Esophagus mucosa (tissue), 1 donor: ENCODE data around the gene ACCSL. TPM values are rescaled to one million over a fixed set of nuclear protein-coding genes. Genes with fewer than 3 reads are reported as not detected.

Experiments
- ATAC-seq: fragments of 200-7000 bp; cut with Tn5 transposase; one replicate; pipeline ENCODE4 v1.9.1; 2020
- total RNA-seq: library from RNA; stranded (reverse); gene quantifications from one replicate; pipeline ENCODE4 v1.2.4, GENCODE V29; 2023
- donor health status: DM: yes; HTN: yes; CAD: no.

Gene ACCSL
- total RNA-seq, 1 donor from 2014 or later: not detected

- ATAC-seq: no peak
Observed at GRCh38 chr11:44018829-44019228, 29.0 kb upstream of the ACCSL start.

DNA sequence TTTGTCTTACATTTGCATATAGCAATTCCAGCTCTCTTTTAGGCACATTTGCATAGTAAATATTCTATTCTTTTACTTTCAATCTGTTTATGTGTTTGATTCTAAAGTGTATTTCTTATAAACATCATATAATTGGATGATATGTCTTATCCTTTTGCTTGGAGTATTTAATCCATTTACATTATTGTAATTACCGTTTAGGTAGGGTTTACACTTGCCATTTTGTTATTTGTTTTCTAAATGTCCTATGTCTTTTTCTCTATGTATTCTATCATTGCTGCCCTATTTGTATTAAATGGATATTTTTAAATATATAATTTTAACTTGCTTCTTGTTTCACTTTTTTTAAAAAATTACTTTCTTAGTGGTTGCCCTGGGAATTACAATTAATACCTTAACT is 22.8 kb upstream of the ACCSL start:
- ATAC-seq: no peak

DNA sequence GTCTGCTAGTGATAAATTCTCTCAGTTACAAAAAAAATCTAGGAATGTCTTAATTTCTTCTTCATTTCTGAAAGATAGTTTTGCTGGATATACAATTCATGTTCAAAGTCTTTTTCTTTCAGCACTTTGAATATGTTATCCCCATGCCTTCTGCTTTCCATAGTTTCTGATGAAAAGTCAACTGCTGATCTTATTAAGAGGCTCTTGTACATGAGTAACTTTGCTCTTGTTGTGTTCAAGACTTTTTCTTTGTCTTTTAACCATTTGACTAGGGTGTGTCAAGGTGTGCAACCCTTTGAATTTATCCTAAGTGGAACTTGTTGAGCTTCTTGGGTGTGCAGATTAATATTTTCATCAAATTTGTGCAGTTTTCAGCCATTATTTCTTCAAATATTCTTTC is 22.1 kb upstream of the ACCSL start:
- ATAC-seq: no peak

DNA sequence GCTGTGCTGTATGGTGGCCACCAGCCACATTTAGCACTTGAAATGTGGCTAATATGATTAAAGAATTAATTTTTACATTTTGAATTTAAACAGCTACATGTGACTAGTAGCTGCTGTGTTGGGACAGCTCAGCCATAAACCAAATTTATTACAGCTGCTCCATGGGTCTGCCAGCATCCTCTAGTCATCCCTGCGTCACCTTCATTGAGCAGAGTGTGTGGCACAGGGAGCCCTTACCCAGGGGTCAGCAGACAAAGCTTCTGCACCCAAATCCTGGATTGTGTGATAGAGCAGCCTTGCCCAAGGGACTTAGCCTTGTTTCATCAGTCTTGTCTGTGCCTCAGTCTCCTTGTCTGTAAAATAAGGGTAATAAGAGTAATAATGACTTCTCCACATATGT is 19.4 kb upstream of the ACCSL start:
- ATAC-seq: no peak

- no peak for ATAC-seq
Observed at GRCh38 chr11:44028816-44029506, 18.8 kb upstream of the ACCSL start.

DNA sequence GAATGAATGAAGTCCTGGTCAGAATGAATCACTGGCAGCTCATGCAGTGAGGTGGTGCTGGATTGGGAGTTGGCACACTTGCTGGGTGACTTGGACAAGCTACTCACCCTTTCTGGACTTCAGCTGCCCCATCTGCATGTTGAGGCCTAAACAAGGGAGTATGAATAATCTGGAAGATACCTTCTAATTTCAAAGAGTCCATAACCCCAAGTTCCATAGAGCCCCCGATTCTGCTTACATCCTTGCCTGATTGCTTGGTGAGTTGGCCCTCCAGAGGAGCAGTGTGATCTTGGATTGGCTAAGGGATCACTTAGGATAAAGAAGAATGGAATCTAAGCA is 18.3 kb upstream of the ACCSL start:
- ATAC-seq: no peak

DNA sequence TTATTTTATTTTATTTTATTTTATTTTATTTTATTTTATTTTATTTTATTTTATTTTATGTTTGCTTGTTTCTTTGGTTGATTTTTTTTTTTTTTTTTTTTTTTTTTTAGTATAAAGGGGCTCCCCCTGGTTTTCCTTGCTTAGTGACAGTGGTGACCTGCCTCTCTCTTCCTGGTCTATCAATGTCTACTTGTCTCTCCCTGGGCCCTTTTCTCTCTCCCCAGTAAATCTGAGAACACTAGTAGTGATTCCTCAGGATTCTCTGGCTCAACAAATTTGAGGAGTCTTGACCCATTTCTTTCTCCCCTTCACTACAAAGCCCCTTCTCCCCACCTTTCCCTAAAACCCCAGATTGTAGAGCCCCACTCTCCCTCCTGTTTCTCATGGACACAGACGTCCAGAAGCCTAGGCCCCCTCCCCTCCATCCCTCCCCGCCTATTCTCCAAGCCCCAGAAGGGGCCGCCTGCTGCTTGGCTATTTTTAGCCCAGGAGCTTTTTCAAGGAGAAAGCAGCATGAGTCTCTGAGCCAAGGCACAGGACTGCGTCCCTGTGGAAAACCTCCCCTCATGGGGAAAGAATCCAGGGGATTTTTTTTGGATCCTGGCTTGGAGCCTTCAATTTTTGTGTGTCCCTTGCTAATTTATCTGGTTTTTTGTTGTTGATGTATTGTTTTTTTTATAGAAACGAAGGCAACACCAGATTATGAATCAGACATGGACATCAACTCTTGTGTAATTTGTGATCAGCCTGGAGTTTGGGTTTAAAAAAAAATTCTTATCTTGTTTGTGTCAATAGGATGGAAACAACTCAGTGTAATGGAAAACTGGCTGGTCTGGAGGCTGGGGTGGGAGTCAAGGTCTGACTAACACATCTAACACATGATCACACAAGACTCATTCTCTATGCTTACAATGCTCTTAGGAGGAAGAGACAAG is 17.5 kb upstream of the ACCSL start:
- ATAC-seq: no peak

- no peak for ATAC-seq
Observed at GRCh38 chr11:44030996-44031395, 16.8 kb upstream of the ACCSL start.

DNA sequence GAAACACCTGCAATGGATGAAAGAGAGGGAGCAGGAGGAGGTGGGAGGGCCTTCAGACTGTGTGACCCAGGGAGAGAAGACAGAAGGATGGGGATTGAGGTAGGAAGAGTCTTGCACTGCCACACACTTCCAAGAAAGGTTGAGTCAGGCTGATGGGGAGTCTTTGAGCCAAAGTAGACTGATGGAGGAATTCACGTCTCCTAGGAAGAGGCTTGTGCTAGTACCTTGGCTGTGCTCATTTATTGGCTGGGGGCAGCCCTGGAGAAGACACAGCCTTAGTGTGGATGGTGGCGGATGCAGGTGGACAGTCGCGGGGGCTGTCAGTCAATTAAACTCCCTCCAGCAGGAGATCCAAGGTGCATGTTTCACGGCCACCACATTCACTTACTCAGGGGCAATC is 16.2 kb upstream of the ACCSL start:
- ATAC-seq: no peak

- ATAC-seq: no peak
Observed at GRCh38 chr11:44032299-44033085, 15.3 kb upstream of the ACCSL start.

DNA sequence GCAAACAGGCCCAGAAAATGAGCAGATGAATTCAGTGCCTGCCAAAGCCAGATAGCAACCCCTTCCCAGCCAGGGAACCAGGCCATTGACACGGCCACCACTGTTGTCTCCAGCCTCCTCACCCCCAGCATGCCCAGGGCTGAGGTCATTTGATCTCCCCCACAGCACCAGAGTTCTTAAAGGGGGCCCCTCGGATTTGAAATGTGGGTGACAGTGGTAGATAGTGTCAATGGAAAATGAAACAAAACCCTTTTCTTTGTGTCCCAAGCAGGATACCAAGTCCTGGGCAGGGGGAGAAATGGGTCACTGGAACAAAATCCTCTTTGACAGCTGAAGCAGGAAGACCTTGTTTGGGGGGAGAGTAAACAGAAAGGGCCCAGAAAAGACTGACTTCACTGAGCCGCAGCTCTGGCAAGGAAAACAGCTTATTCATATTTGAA is 14.3 kb upstream of the ACCSL start:
- no peak for ATAC-seq

DNA sequence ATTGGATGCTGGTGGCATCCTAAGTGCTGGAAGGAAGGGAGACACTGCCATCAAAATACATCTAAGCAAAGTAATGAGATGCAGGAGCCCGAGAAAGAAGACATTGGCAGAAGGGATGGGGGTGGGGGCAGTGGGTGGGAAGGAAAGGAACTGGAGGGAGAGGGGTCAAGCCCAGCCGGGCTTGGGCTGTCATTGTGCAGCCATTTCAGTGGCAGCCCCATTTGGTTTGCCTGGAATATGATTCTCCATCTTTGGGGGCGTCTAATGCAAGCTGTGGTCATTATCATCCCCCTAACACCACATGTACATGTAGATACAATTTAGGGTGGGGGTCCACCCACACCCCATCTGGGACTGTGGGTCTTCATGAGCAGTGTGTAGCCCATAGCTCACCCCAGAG is 13.9 kb upstream of the ACCSL start:
- ATAC-seq: no peak

DNA sequence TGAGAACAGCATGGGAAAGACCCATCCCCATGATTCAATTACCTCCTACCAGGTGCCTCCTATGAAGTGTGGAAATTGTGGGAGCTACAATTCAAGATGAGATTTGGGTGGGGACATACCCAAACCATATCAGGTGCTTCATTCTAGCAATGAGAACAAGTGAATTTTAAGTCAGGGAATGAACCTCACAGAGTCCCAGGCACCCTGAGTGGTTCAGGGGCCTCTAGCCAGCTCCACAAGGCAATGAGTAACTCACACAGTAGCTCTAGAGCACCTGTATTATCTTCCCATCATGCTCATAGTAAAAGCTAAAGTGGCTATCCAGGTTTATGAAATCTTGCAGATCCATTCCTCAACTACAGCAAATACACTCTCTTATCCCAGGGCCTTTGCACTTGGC is 13.1 kb upstream of the ACCSL start:
- ATAC-seq: no peak

DNA sequence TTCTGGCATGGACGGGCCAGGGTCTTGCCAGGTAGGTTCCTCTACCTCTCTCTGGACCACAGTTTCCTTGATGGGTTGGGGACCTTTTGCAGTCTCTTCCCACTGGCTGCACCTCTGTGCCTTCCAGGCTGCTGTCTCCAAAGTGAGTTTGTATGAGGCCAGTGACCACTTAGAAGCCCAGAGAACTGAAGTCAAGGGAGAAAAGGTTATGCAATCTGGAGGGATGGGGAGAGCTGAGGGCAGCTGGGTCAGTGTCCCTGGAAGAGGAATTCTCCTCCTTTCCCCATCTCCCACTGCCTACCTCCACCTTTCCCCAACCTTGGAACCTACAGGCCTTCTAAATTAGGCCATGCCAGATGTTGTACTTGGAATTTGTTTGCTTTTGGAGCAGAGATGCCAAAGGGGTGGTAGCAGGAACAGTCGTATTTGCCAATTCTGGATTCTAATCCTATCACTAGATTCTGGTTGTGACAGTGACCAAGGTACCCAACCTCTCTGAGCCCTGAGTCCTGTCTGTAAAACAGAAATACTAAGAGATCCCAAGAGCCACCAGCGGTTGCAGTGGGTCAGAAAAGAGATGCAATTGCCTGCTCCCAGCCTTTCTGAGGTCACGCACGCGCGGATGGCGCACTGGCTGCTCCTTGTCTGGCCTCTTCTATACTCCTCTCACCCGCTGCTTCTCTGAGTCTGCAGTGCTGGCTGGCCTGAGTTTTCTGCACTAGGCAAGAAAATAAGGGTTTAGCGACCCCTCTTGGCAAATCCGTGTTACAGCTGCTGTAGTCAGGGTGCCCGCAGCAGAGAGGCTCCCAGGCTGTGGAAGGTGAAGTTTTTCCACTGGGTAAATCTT is 10.7 kb upstream of the ACCSL start:
- peak; percentile 76 for ATAC-seq

- no peak for ATAC-seq
Observed at GRCh38 chr11:44037658-44037998, 10.2 kb upstream of the ACCSL start.

DNA sequence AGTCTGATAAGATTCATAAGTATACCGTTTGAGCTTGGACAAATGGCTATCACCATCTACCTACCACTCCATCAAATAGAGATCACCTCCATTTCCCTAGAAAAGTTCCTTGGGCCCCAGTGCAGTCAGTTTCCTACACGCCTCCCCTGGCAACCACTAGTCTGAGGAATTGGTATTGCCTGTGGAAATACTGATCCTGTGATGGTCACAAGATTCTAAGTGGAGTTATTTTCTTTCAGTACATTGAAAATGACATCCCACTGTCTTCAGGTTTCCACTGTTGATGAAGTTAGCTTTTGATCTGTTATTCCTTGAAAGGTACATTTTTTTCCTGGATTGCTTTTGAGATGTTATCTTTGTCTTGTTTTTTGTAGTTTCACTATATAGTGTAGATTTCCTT is 4.6 kb upstream of the ACCSL start:
- no peak for ATAC-seq

GRCh38 chr11:44046182-44046581 is 1.6 kb upstream of the ACCSL start:
- ATAC-seq: no peak

- no peak for ATAC-seq
Observed at GRCh38 chr11:44047298-44047697, 483 bp upstream of the ACCSL start.

GRCh38 chr11:44049832-44050231 is 2.1 kb downstream of the ACCSL start:
- no peak for ATAC-seq

GRCh38 chr11:44051171-44051570 is 3.4 kb downstream of the ACCSL start:
- no peak for ATAC-seq

- no peak for ATAC-seq
Observed at GRCh38 chr11:44057340-44057739, 9.6 kb downstream of the ACCSL start.

DNA sequence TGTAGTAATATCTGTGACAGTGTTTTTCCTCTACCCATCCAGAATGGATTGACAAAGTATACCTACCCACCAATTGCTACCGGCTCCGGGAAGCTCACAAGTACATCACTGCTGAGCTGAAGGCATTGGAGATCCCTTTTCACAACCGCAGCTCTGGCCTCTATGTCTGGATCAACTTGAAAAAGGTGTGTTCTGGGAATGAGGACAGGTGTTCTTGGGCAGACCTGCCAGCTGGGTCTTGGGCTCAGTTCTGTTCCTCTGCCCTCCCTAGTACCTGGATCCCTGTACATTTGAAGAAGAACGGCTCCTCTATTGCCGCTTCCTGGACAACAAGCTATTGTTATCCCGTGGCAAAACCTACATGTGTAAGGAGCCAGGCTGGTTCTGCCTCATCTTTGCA is 10.5 kb downstream of the ACCSL start:
- no peak for ATAC-seq
